ENCODE data around the gene TERT. TPM values are rescaled to one million over a fixed set of nuclear protein-coding genes. Genes with fewer than 3 reads are reported as not detected.
"Not testable (repeated sequence)": the region's sequence is repeated elsewhere in the genome, so short reads cannot be mapped to it uniquely, and the experiment has no call there.

Gene TERT
- under 1 TPM in 1 of 3 donors, not detected in 2; under 0.01 TPM for total RNA-seq

DNA sequence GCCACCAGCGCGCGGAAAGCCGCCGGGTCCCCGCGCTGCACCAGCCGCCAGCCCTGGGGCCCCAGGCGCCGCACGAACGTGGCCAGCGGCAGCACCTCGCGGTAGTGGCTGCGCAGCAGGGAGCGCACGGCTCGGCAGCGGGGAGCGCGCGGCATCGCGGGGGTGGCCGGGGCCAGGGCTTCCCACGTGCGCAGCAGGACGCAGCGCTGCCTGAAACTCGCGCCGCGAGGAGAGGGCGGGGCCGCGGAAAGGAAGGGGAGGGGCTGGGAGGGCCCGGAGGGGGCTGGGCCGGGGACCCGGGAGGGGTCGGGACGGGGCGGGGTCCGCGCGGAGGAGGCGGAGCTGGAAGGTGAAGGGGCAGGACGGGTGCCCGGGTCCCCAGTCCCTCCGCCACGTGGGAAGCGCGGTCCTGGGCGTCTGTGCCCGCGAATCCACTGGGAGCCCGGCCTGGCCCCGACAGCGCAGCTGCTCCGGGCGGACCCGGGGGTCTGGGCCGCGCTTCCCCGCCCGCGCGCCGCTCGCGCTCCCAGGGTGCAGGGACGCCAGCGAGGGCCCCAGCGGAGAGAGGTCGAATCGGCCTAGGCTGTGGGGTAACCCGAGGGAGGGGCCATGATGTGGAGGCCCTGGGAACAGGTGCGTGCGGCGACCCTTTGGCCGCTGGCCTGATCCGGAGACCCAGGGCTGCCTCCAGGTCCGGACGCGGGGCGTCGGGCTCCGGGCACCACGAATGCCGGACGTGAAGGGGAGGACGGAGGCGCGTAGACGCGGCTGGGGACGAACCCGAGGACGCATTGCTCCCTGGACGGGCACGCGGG, at the start of gene TERT:
Gene TERT, minus strand, starts transcription at position 234 of the 815 bp plus-strand sequence. Its CDS starts 79 bp downstream, at position 155.
- intact Hi-C loops (cut with DNase I; ENCODE audit: low total_unique reads) = no loop called here
- no peak for DNase-seq (ENCODE audit: low spot score in 2 of 2)
- Histone ChIP-seq H3K4me3 (peak within 1 kb of the TSS in 2 of 3 donors; percentile 35 to 51), H3K27ac (no peak within 1 kb of the TSS), H3K4me1 (peaks cover 0 to 5% of the 10 kb centered on the region in 2 donors), H3K36me3 (no peaks in the 10 kb centered on the region), H3K27me3 (peaks cover 11 to 42% of the 10 kb centered on the region in 2 donors), H3K9me3 (no peaks in the 10 kb centered on the region)
- TF ChIP-seq POLR2AphosphoS5 (IDR thresholded peaks at IDR 0.05) = no peak
- TF ChIP-seq, protein P1, sequence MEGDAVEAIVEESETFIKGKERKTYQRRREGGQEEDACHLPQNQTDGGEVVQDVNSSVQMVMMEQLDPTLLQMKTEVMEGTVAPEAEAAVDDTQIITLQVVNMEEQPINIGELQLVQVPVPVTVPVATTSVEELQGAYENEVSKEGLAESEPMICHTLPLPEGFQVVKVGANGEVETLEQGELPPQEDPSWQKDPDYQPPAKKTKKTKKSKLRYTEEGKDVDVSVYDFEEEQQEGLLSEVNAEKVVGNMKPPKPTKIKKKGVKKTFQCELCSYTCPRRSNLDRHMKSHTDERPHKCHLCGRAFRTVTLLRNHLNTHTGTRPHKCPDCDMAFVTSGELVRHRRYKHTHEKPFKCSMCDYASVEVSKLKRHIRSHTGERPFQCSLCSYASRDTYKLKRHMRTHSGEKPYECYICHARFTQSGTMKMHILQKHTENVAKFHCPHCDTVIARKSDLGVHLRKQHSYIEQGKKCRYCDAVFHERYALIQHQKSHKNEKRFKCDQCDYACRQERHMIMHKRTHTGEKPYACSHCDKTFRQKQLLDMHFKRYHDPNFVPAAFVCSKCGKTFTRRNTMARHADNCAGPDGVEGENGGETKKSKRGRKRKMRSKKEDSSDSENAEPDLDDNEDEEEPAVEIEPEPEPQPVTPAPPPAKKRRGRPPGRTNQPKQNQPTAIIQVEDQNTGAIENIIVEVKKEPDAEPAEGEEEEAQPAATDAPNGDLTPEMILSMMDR (IDR thresholded peaks at IDR 0.05) = no peak
- TF ChIP-seq POLR2A (IDR thresholded peaks at IDR 0.05) = no peak

DNA sequence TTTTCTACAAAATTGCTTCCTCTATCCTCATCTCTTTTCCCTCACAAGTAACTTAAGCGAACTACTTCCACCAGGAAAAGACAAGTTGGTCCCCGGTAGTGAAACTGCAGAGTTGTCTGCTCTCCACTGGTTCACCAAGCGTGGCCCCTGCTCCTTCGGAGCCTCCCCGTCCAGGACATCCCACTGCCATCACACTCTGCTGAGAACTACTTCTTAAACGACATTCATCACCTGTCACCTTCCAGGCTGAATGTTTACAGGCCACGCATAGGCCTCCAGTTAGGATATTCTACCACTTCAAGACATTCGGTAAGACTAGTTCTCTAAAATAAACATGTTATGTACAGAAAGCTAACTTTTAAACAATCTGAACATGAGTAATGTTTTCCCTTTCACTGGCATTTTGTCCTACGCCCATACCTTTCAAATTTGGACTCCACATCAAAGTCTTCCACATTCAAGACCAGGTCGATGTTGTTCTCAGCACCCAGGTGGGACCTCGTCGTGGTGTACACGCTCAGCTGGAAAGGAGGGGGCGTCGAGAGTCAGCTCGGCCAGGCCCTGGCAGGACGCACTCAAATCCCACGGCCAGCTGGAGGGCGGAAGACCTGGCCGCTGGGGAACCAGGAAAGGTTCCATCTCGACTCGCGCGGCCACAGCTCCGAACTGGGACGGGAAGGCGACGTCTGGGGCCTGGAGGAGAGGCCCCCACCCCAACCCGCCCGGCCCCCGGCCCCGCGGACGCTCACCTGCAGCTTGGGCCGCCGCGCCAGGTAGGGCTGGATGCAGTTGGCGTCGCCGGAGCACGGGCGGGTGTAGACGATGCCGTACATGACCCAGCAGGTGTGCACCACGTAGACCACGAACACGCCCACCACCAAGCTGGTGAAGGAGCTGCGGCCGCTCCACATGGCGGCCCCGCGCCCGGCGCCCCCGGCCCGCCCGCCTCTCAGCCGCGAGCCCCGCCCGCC, 49.3 kb upstream of the TERT start:
- Histone ChIP-seq H3K4me3 (peak overlapping the region; percentile 84 to 98 (median 93)), H3K4me1 (peaks cover 0 to 5% of the 10 kb centered on the region in 2 donors), H3K27me3 (no peaks in the 10 kb centered on the region), H3K9me3 (no peaks in the 10 kb centered on the region), H3K27ac (peak overlapping the region; percentile 13 to 93), H3K36me3 (no peaks in the 10 kb centered on the region)
- TF ChIP-seq, protein P1 (IDR thresholded peaks at IDR 0.05) = no peak
- TF ChIP-seq POLR2AphosphoS5 (IDR thresholded peaks at IDR 0.05) (no peak), POLR2A (IDR thresholded peaks at IDR 0.05) (no peak)
- intact Hi-C loops (cut with DNase I; ENCODE audit: low total_unique reads) = loop anchor here (5.0 kb wide), 1 partner anchor 1408 kb away; the partner anchor contains the start of gene IRX2
- DNase-seq (ENCODE audit: low spot score in 2 of 2) = no peak

DNA sequence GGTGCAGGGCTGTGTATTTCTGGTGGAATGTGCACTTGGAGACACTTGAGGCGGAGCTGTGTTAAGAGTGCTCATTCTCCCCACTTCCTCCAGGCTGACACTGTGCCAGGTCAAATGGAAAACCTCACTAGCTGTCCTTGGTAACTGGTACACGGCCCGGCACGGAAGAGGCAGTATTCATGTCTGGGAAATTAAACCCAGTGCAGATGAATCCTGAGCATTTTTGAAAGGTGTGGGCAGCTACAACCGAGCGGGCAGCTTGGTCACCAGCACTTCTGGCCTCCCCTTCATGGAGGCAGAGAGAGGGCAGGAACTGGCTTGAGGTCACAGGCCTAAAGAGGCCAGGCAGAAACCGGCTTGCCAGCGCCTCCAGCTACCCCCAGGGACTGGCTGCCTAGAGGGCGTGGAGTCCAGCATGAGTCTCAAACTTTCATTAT, 48.5 kb upstream of the TERT start:
- no peaks in the 10 kb centered on the region for H3K36me3 ChIP-seq
- DNase-seq (ENCODE audit: low spot score in 2 of 2) = no peak
- TF ChIP-seq POLR2A (IDR thresholded peaks at IDR 0.05) (no peak), POLR2AphosphoS5 (IDR thresholded peaks at IDR 0.05) (no peak)
- TF ChIP-seq, protein P1 (IDR thresholded peaks at IDR 0.05) = no peak
- H3K4me1 ChIP-seq = peaks cover 0 to 5% of the 10 kb centered on the region in 2 donors
- H3K9me3 ChIP-seq = no peaks in the 10 kb centered on the region
- intact Hi-C loops (cut with DNase I; ENCODE audit: low total_unique reads) = loop anchor here (5.0 kb wide), 1 partner anchor 1409 kb away; the partner anchor contains the start of gene IRX2
- no peak overlapping the region for H3K27ac ChIP-seq
- H3K4me3 ChIP-seq = peak overlapping the region in 1 of 3 donors; percentile 98
- no peaks in the 10 kb centered on the region for H3K27me3 ChIP-seq

DNA sequence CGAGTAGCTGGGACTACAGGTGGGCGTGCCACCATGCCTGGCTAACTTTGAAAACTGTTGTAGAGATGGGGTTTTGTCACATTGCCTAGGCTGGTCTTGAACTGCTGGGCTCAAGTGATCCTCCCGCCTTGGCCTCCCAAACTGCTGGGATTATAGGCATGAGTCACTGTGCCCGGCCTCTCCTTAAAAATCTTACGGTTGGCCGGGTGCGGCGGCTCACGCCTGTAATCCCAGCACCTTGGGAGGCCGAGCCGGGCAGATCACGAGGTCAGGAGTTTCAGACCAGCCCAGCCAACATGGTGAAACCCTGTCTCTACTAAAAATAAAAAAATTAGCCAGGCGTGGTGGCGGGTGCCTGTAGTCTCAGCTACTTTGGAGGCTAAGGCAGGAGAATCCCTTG, 47.8 kb upstream of the TERT start:
- not testable (repeated sequence) for DNase-seq (ENCODE audit: low spot score in 2 of 2); H3K4me1 ChIP-seq; H3K36me3 ChIP-seq; H3K27me3 ChIP-seq; H3K4me3 ChIP-seq; H3K9me3 ChIP-seq; H3K27ac ChIP-seq
- intact Hi-C loops (cut with DNase I; ENCODE audit: low total_unique reads) = loop anchor here (5.0 kb wide), 1 partner anchor 1410 kb away; the partner anchor contains the start of gene IRX2

DNA sequence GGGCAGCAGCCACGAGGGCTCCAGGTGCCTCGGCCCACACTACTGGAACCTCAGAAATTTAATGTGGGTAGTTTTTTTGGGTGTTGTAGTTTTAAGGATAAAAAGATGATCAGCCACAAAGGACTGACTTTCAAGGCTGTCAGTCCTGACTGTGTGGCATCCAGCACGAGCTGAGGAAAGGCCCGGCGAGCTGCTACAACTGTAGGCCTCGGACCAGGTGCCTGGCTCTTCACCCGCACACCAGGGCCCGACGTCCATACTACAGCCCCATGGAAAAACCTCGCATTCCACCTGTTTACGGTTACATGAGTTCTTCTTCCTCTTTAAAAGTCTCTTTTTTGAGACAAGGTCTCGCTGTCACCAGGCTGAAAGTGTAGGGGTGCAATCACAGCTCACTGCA, 47.4 kb upstream of the TERT start:
- H3K36me3 ChIP-seq = peaks cover 5% of the 10 kb centered on the region

More for the DNA sequence above, 47.4 kb upstream of the TERT start:
- intact Hi-C loops (cut with DNase I; ENCODE audit: low total_unique reads) = loop anchor here (5.0 kb wide), 1 partner anchor 1410 kb away; the partner anchor contains the start of gene IRX2
- no peak overlapping the region for H3K27ac ChIP-seq
- no peak for DNase-seq (ENCODE audit: low spot score in 2 of 2)
- no peak for TF ChIP-seq POLR2A (IDR thresholded peaks at IDR 0.05)
- TF ChIP-seq, protein P1 (IDR thresholded peaks at IDR 0.05) = no peak
- TF ChIP-seq POLR2AphosphoS5 (IDR thresholded peaks at IDR 0.05) = no peak
- H3K27me3 ChIP-seq = no peaks in the 10 kb centered on the region
- no peaks in the 10 kb centered on the region for H3K9me3 ChIP-seq
- no peak overlapping the region for H3K4me3 ChIP-seq
- peaks cover 0 to 5% of the 10 kb centered on the region in 2 donors for H3K4me1 ChIP-seq

Data from breast epithelium (tissue), 4 donors.